ENCODE measurements around the gene DYNLRB1.
"Not testable (repeated sequence)": the region's sequence is repeated elsewhere in the genome, so short reads cannot be mapped to it uniquely, and the experiment has no call there.

Gene DYNLRB1

GRCh38 chr20:34511891-34512265 is 4.3 kb upstream of the DYNLRB1 start:
- in situ Hi-C loops (cut with MboI; ENCODE audit: low sequenced_read_pairs), result no loop called here

GRCh38 chr20:34512266-34512954 is 3.8 kb upstream of the DYNLRB1 start:
- in situ Hi-C loops (cut with MboI; ENCODE audit: low sequenced_read_pairs), result no loop called here

GRCh38 chr20:34512955-34513419 is 3.2 kb upstream of the DYNLRB1 start:
- in situ Hi-C loops (cut with MboI; ENCODE audit: low sequenced_read_pairs), result no loop called here

DNA sequence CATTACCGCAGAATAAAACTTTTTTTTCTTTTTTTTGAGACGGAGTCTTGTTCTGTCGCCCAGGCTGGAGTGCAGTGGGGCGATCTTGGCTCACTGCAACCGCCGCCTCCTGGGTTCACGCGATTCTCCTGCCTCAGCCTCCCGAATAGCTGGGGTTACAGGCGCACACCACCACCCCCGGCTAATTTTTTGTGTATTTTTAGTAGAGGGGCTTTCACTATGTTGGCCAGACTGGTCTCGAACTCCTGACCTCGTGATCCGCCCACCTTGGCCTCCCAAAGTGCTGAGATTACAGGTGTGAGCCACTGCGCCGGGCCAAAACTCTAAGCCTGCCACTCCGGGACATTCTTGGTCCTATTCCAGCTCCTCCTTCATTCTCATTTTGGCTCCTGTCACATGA is 2.2 kb upstream of the DYNLRB1 start:
- in situ Hi-C loops (cut with MboI; ENCODE audit: low sequenced_read_pairs), result not testable (repeated sequence)

- in situ Hi-C loops (cut with MboI; ENCODE audit: low sequenced_read_pairs), result no loop called here
Measured at GRCh38 chr20:34514897-34515483, 1.2 kb upstream of the DYNLRB1 start.

GRCh38 chr20:34515484-34516246 is 557 bp upstream of the DYNLRB1 start:
- in situ Hi-C loops (cut with MboI; ENCODE audit: low sequenced_read_pairs), result no loop called here

DNA sequence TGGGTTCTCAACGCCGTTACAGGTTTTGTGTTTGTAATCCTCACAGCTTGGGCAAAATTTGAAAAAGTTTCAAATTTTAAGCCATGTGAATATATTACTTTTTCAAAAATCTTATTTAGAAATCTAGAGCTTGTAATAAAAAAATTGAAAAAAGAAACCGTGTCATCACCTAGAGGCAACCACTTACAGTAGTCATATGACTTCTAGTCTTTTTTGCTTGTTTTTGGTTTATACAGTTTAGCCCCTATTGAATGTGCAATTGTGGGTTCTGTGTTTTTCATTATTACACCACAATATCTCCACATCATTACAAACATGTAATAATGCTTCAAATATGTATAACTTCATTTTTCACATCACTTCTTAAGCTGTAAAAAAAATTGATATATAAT is 888 bp downstream of the DYNLRB1 start:
- in situ Hi-C loops (cut with MboI; ENCODE audit: low sequenced_read_pairs), result no loop called here

DNA sequence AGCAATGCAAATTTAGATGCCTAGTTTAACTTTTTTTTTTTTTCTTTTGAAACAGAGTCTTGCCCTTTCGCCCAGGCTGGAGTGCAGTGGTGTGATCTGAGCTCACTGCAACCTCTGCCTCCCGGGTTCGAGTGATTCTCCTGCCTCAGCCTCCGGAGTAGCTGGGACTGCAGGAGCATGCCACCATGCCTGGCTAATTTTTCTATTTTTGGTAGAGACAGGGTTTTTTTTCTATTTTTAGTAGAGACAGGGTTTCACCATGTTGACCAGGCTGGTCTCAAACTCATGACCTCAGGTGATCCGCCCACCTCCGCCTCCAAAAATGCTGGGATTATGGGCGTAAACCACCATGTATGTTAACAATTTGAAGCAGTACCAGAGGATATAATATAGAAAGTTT is 2.6 kb downstream of the DYNLRB1 start:
- in situ Hi-C loops (cut with MboI; ENCODE audit: low sequenced_read_pairs), result not testable (repeated sequence)

DNA sequence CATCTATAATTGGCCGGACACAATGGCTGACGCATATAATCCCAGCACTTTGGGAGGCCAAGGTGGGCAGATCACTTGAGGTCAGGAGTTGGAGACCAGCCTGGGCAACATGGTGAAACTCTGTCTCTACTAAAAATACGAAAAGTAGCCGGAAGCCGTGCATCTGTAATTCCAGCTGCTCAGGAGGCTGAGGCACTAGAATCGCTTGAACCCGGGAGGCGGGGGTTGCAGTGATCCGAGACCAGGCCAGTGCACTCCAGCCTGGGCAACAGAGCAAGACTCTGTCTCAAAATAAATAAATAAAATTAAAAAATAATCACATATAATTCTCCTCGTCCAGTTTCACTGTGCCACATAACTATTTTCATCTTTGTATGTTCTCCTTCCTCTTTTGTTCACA is 3.6 kb downstream of the DYNLRB1 start:
- in situ Hi-C loops (cut with MboI; ENCODE audit: low sequenced_read_pairs), result not testable (repeated sequence)

- in situ Hi-C loops (cut with MboI; ENCODE audit: low sequenced_read_pairs), result no loop called here
Measured at GRCh38 chr20:34522969-34523871, 7.0 kb downstream of the DYNLRB1 start.

DNA sequence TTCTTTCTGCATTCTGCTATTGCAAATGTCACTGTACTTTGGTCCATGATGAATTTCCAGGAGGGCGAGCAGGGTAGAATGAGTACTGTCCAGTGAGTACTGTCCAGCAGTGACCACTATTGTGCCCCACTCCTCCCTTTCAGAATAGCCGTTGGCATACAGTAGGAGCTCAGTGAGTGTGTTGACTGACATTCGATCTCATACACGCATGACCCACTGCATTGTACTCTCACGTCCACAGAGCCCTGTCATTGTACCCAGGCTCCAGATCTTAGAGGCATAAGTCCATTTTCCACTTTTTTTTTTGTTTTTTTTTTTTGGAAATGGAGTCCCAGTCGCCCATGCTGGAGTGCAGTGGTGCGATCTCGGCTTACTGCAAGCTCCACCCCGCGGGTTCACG is 8.2 kb downstream of the DYNLRB1 start:
- in situ Hi-C loops (cut with MboI; ENCODE audit: low sequenced_read_pairs), result no loop called here

DNA sequence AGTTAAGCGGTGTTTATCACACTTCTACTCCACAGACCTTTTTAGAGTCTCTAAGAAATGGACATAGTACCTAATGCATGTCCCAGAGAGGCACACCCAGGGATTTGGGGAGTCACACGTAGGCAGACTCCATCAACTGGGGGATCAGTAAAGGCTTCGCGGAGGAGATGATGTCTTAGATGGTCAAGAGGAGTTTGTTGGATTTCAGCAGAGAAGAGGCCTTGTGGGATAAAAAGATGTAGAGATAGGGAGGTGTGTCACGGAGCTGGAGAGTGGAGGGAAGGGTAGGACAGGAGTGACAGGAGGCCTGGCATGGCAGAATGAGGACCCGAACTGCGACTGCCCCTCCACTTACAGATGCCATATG is 9.1 kb downstream of the DYNLRB1 start:
- in situ Hi-C loops (cut with MboI; ENCODE audit: low sequenced_read_pairs), result no loop called here

GRCh38 chr20:34525709-34526416 is 9.6 kb downstream of the DYNLRB1 start:
- in situ Hi-C loops (cut with MboI; ENCODE audit: low sequenced_read_pairs), result no loop called here

DNA sequence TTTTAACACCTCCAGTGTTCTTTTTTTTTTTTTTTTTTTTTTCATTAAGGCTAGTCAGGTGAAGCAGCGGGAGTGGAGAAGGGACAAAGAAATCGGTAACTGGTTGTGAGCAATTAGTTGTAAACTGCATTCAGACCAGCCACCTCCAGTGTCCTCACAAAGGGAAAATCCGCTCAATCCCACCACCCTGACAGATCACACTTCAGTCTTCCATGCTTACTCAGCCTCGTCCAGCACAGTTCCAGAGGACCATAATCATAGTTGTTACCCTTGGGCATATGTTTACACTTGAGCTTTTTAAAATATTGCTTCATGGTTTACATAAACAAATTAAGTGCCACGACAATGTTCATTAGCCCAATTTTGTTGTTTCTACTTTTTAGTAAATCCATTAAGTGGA is 10.2 kb downstream of the DYNLRB1 start:
- in situ Hi-C loops (cut with MboI; ENCODE audit: low sequenced_read_pairs), result no loop called here

DNA sequence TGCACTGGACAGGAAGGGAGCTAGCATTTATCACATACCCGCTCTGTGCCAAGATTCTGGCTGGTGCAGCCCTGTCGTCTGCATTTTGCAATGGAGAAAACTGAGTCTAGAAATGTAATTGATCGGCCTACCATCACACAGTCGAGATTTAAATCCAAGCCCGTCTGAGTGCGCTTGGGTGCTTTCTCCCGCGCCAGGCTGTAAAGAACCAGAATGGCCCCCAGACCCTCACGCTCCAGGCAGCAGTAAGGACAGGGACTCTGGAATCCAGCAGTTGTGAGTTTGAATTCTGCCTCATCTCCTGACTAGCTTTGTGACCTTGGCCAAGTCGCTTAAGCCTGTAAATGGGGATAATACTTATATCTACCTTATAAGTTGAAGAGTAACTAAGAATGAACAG is 10.8 kb downstream of the DYNLRB1 start:
- in situ Hi-C loops (cut with MboI; ENCODE audit: low sequenced_read_pairs), result no loop called here

GRCh38 chr20:34528921-34529297 is 12.7 kb downstream of the DYNLRB1 start:
- in situ Hi-C loops (cut with MboI; ENCODE audit: low sequenced_read_pairs), result no loop called here

GRCh38 chr20:34529742-34530141 is 13.5 kb downstream of the DYNLRB1 start:
- in situ Hi-C loops (cut with MboI; ENCODE audit: low sequenced_read_pairs), result no loop called here

DNA sequence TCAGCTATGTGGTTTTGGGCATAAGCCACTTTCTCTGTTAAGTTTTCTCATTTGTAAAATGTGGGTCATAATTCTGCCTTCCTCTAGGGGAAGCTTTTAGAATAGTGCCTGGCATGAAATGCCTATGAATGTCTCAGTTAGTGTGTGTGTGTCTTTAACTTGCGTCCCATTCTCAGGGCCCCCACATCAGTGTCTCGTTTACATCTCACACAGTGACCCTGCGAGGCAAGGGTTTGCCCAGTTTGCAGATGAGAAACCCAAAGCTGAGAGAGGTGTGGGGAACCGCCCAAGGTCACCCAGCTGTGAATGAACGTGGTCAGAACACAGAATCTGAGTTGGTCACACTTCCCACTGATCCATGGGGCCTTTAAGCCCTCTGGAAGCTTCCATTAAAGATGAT is 14.1 kb downstream of the DYNLRB1 start:
- in situ Hi-C loops (cut with MboI; ENCODE audit: low sequenced_read_pairs), result no loop called here

DNA sequence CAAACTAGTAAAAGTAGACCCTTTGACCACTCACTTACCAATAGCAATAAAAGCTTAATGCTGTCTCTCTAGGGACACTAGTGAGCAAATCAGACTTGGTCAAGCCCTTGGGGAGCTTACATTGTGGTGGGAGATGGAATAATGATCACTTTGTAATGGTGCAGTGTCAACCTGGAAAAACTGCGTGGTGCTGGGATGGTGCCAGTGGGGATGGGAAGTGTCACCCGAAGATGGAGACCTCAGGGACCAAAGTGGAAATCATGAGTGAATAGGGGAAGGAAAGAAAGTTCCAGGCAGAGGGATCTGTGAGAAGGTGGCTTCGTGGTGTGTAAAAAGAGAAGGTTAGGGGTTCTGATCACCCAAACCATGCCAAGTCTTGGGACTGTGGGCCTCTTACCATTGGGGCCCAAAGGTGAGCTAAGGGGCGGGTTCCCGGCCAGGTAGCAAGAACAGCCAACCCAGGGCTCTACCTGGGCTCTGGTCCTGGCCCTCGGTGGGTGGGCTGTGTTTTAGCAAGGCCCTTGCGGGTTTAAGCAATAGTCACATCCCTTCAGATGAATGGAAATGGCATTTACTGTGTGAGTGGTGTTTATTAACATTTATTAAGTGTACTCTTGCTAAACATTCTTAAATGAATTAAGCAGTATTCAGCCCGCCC is 15.5 kb downstream of the DYNLRB1 start:
- in situ Hi-C loops (cut with MboI; ENCODE audit: low sequenced_read_pairs), result no loop called here

DNA sequence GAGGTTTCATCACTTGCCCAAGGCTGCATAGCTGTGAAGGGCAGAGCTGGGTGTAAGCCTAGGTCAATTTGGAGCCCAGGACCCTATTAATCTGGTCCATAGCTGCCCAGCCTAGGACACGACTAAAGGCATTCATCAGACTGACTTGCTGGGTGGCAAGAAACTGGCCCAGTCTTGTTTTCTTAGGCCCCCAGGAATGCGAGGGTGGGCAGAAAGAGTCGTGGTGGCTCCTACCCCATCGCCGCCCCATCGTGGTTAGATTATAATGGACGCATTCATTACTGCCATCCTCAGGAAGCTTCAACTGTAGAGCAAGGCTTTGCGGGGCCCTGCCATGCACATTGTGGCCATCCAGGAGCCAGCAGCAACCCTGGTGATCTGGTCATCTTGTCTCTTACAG is 16.1 kb downstream of the DYNLRB1 start:
- in situ Hi-C loops (cut with MboI; ENCODE audit: low sequenced_read_pairs), result no loop called here
